SH-SY5Y (cell line): ENCODE measurements around the gene F10.

Source experiments
- GATA2 ChIP-seq: IDR thresholded peaks from 2 replicates; pipeline ENCODE4 v1.6.1; 2011; ENCODE audit warnings: mild to moderate bottlenecking, low read depth, low read length
- GATA3 ChIP-seq: IDR thresholded peaks from 2 replicates; pipeline ENCODE4 v1.6.1; 2011; ENCODE audit warnings: low read depth, mild to moderate bottlenecking, low read length, moderate library complexity

- TF ChIP-seq GATA2, result no peak
- no peak for TF ChIP-seq GATA3
Observed at GRCh38 chr13:113091211-113091771, 31.3 kb upstream of the F10 start.
